Parathyroid adenoma (tissue), 2 donors: ENCODE measurements around the gene BPHL.
"Not testable (repeated sequence)": the region's sequence is repeated elsewhere in the genome, so short reads cannot be mapped to it uniquely, and the experiment has no call there.

Source experiments
- H2AFZ ChIP-seq: fragments of 300-600 bp; sonication (generic); one replicate; pipeline ENCODE4 v1.7.0; 2017; ENCODE audit warnings: antibody characterized with exemption, mild to moderate bottlenecking
- H3K27ac ChIP-seq: fragments of 300-600 bp; sonication (generic); one replicate; pipeline ENCODE4 v1.7.0; 2017
- H3K27me3 ChIP-seq: fragments of 300-600 bp; sonication (generic); one replicate; pipeline ENCODE4 v1.7.0; 2017; ENCODE audit warnings: low read length; ENCODE audit not compliant: control insufficient read depth, insufficient read depth
- H3K36me3 ChIP-seq: fragments of 300-600 bp; sonication (generic); one replicate; pipeline ENCODE4 v1.7.0; 2017; ENCODE audit warnings: low read length; ENCODE audit not compliant: control insufficient read depth, insufficient read depth
- H3K4me1 ChIP-seq: fragments of 300-600 bp; sonication (generic); one replicate; pipeline ENCODE4 v1.7.0; 2017; ENCODE audit warnings: control low read depth
- H3K4me2 ChIP-seq: fragments of 300-600 bp; sonication (generic); one replicate; pipeline ENCODE4 v1.7.0; 2017; ENCODE audit warnings: low read length
- H3K4me3 ChIP-seq: fragments of 300-600 bp; sonication (generic); one replicate; pipeline ENCODE4 v1.7.0; 2017; ENCODE audit warnings: low read depth, low read length
- H3K79me2 ChIP-seq: fragments of 300-600 bp; sonication (generic); one replicate; pipeline ENCODE4 v1.7.0; 2017; ENCODE audit warnings: control low read depth
- H3K9ac ChIP-seq: fragments of 300-600 bp; sonication (generic); one replicate; pipeline ENCODE4 v1.7.0; 2017; ENCODE audit warnings: mild to moderate bottlenecking
- H3K9me3 ChIP-seq: fragments of 300-600 bp; sonication (generic); one replicate; pipeline ENCODE4 v1.7.0; 2017; ENCODE audit warnings: low read length; ENCODE audit not compliant: control insufficient read depth
- CTCF ChIP-seq: fragments of 300-600 bp; sonication (generic); IDR thresholded peaks from one replicate; pipeline ENCODE4 v1.7.0; 2017; ENCODE audit warnings: antibody characterized with exemption, mild to moderate bottlenecking
- donor health status: primary hyperparathyroidism.

BPHL gene

GRCh38 chr6:3195695-3196497 is 77.4 kb downstream of the BPHL start:
- H3K4me2 ChIP-seq: no peak overlapping the region
- H3K27me3 ChIP-seq: no peaks in the 10 kb centered on the region
- no peak overlapping the region for H3K9ac ChIP-seq
- H3K79me2 ChIP-seq: no peaks in the 10 kb centered on the region
- no peak overlapping the region for H3K4me3 ChIP-seq
- no peaks in the 10 kb centered on the region for H3K36me3 ChIP-seq
- TF ChIP-seq CTCF: no peak
- H2AFZ ChIP-seq: no peak overlapping the region
- H3K4me1 ChIP-seq: no peaks in the 10 kb centered on the region
- H3K27ac ChIP-seq: no peak overlapping the region
- no peaks in the 10 kb centered on the region for H3K9me3 ChIP-seq

- Histone ChIP-seq H3K27ac (no peak overlapping the region), H3K9ac (no peak overlapping the region), H3K4me2 (no peak overlapping the region), H3K36me3 (no peaks in the 10 kb centered on the region), H3K4me1 (no peaks in the 10 kb centered on the region), H2AFZ (no peak overlapping the region), H3K79me2 (no peaks in the 10 kb centered on the region), H3K9me3 (no peaks in the 10 kb centered on the region), H3K4me3 (no peak overlapping the region), H3K27me3 (no peaks in the 10 kb centered on the region)
- TF ChIP-seq CTCF: no peak
Observed at GRCh38 chr6:3196770-3197169, 78.3 kb downstream of the BPHL start.

GRCh38 chr6:3197734-3198133 is 79.2 kb downstream of the BPHL start:
- H3K4me1 ChIP-seq, H3K27me3 ChIP-seq, H3K27ac ChIP-seq, H3K4me2 ChIP-seq, H3K79me2 ChIP-seq, H3K9me3 ChIP-seq, H3K4me3 ChIP-seq, H3K36me3 ChIP-seq, H2AFZ ChIP-seq, H3K9ac ChIP-seq: not testable (repeated sequence)

DNA sequence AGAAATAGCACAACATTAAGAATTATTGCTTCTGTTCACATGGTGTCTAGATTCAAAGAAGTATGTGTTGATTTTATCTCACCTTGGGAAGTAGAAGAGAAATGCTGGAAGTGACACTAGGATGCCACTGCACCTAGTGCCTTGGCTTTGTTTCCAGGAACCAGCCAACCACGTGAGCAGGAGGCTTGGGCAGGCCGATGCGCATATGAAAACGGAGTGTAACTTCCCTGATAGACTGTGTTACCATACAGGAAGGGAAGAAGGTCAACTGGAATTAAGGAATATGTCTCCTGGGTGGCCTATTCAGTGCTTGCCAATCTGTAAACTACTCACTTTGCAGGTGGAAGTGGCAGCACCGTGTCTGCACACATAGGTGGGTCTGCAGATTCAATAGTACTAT is 80.9 kb downstream of the BPHL start:
- H3K4me1 ChIP-seq: no peaks in the 10 kb centered on the region
- no peak overlapping the region for H3K4me2 ChIP-seq
- no peak overlapping the region for H3K27ac ChIP-seq
- no peaks in the 10 kb centered on the region for H3K27me3 ChIP-seq
- no peak overlapping the region for H2AFZ ChIP-seq
- H3K79me2 ChIP-seq: no peaks in the 10 kb centered on the region
- H3K36me3 ChIP-seq: no peaks in the 10 kb centered on the region
- no peak overlapping the region for H3K4me3 ChIP-seq
- H3K9ac ChIP-seq: no peak overlapping the region
- TF ChIP-seq CTCF: no peak
- H3K9me3 ChIP-seq: no peaks in the 10 kb centered on the region

- Histone ChIP-seq H3K4me2 (no peak overlapping the region), H3K9me3 (no peaks in the 10 kb centered on the region), H3K27me3 (no peaks in the 10 kb centered on the region), H3K9ac (no peak overlapping the region), H2AFZ (no peak overlapping the region), H3K4me3 (no peak overlapping the region), H3K4me1 (no peaks in the 10 kb centered on the region), H3K79me2 (no peaks in the 10 kb centered on the region), H3K36me3 (no peaks in the 10 kb centered on the region), H3K27ac (no peak overlapping the region)
- no peak for TF ChIP-seq CTCF
Observed at GRCh38 chr6:3200682-3201081, 82.2 kb downstream of the BPHL start.
